ENCODE data around the gene SRF.

Gene SRF

DNA sequence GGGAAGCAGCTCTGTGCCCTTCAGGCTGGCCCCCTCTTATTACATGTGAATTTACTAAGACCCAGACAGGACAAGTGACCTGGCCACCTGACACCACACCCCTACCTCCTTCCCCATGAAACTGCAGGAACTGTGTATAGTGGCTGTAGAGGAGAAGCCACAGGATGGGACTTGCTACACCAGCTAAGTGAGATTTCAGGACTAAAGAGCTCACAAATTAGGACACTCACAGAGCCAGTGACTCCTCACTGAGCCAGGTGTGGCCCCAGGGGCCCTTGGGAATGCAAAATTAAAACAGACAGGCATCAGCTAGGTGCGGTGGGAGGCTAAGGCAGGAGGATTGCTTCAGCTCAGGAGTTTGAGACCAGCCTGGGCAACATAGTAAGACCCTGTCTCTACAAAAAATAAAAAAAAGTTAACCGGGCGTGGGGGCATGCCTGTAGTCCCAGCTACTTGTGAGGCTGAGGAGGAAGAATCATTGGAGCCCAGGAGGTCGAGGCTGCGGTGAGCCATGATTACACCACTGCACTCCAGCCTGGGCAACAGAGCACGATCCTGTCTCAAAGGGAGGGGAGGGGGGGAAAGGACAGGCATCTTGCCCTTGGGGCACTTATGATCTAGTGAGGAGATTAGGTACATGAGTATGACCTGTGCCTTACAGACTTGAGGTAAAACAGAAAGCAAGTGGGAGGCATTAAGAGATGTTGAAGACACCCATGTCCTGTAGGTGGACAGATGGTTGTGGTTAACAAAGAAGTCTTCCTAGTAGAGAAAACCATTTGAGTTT is 23.2 kb upstream of the SRF start:
- no peak for DNase-seq

GRCh38 chr6:43149265-43149664 is 21.8 kb upstream of the SRF start:
- DNase-seq = no peak

GRCh38 chr6:43150051-43150751 is 20.9 kb upstream of the SRF start:
- DNase-seq = peak; percentile 28

GRCh38 chr6:43159599-43159998 is 11.5 kb upstream of the SRF start:
- no peak for DNase-seq

DNA sequence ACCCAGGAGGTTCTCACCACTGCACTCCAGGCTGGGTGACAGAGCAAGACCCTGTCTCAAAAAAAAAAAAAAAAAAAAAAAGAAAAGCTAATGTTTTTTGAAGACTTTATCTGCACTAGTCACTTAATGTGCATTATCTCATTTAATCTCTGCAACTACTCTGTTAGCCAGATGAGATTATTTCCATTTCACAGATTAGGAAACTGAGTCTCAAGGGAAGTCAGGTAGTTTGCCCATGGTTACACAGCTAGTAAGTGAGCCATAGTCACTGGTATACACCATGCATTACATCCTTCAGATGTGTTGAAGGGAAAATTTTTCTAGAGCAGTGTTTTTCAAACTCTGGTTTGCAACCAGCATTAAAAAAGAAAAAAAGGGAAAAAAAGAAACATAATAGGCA is 7.2 kb upstream of the SRF start:
- no peak for DNase-seq

- peak; percentile 94 for DNase-seq
Measured at GRCh38 chr6:43170417-43170930, 595 bp upstream of the SRF start.

DNA sequence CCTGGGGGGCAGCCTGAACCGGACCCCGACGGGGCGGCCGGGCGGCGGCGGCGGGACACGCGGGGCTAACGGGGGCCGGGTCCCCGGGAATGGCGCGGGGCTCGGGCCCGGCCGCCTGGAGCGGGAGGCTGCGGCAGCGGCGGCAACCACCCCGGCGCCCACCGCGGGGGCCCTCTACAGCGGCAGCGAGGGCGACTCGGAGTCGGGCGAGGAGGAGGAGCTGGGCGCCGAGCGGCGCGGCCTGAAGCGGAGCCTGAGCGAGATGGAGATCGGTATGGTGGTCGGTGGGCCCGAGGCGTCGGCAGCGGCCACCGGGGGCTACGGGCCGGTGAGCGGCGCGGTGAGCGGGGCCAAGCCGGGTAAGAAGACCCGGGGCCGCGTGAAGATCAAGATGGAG is 636 bp downstream of the SRF start:
- peak; percentile 59 for DNase-seq

- peak; percentile 77 for DNase-seq
Measured at GRCh38 chr6:43172104-43173007, 1.3 kb downstream of the SRF start.

DNA sequence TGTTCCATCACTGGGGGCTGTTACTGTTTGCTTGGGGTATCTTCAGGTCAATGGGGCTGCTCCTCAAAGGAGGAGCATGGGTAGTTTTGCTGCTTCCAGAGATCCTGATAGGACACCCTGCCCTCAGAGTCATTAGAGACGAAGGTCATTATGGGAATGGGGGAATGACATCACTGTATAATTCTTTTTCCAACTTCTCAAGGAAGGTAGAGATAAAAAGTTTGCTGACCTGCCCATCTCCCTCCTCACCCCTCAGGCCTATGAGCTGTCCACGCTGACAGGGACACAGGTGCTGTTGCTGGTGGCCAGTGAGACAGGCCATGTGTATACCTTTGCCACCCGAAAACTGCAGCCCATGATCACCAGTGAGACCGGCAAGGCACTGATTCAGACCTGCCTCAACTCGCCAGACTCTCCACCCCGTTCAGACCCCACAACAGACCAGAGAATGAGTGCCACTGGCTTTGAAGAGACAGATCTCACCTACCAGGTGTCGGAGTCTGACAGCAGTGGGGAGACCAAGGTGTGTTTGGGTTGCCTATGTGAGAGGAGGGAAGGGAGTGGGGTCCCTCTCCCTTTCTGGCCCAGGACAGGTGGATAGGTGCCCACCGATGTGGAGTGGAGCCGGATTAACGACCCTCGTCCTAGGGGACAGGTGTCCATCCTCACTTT is 2.7 kb downstream of the SRF start:
- DNase-seq = no peak

- peak; percentile 99 for DNase-seq
Measured at GRCh38 chr6:43174263-43175112, 3.4 kb downstream of the SRF start.

DNA sequence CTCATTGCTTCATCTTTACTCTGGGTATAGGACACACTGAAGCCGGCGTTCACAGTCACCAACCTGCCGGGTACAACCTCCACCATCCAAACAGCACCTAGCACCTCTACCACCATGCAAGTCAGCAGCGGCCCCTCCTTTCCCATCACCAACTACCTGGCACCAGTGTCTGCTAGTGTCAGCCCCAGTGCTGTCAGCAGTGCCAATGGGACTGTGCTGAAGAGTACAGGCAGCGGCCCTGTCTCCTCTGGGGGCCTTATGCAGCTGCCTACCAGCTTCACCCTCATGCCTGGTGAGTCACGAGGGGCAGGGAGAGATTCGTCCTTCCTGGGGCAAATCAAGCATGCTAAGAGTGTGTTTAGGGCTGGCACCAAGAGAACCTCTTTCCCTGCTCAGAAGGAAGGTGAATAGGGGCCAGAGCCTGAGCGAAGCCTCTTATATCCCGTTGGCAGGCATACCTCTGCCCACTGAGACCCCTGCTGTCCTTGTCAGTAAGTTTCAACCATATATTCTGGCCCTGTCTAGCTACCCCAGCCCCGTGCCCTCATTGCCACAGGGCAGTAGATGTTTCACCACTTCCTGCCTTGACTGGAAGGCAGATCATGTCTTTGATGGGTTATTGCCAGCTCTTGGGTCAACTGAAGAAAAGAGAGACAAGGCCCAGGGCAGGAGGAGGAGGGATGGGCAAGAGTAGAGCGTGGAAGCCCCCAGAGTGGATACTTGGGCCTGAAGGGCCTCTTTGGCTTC is 4.8 kb downstream of the SRF start:
- DNase-seq = no peak

- DNase-seq = no peak
Measured at GRCh38 chr6:43176423-43176786, 5.3 kb downstream of the SRF start.

- no peak for DNase-seq
Measured at GRCh38 chr6:43178150-43178549, 7.1 kb downstream of the SRF start.

- DNase-seq = no peak
Measured at GRCh38 chr6:43178951-43179830, 8.1 kb downstream of the SRF start.

GRCh38 chr6:43180058-43180457 is 9.0 kb downstream of the SRF start:
- DNase-seq = no peak

DNA sequence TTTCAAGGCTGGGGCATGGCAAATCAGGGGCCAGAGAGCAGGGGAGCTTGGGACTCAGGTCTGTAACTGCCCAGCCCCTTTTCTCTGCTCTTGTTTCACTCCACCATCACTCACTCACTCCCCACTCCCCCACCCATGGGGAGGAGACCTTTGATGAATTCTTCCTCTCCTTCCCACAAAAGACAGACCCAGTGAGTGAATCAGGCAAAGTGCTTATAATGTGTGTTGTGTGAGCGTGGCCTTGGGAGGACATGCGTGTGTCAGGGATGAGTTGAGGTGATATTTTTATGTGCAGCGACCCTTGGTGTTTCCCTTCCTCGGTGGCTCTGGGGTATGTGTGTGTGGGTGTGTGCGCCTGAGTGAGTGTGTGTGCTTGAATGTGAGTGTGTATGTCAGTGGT is 9.9 kb downstream of the SRF start:
- peak; percentile 26 for DNase-seq

- DNase-seq = no peak
Measured at GRCh38 chr6:43181621-43181941, 10.5 kb downstream of the SRF start.

DNA sequence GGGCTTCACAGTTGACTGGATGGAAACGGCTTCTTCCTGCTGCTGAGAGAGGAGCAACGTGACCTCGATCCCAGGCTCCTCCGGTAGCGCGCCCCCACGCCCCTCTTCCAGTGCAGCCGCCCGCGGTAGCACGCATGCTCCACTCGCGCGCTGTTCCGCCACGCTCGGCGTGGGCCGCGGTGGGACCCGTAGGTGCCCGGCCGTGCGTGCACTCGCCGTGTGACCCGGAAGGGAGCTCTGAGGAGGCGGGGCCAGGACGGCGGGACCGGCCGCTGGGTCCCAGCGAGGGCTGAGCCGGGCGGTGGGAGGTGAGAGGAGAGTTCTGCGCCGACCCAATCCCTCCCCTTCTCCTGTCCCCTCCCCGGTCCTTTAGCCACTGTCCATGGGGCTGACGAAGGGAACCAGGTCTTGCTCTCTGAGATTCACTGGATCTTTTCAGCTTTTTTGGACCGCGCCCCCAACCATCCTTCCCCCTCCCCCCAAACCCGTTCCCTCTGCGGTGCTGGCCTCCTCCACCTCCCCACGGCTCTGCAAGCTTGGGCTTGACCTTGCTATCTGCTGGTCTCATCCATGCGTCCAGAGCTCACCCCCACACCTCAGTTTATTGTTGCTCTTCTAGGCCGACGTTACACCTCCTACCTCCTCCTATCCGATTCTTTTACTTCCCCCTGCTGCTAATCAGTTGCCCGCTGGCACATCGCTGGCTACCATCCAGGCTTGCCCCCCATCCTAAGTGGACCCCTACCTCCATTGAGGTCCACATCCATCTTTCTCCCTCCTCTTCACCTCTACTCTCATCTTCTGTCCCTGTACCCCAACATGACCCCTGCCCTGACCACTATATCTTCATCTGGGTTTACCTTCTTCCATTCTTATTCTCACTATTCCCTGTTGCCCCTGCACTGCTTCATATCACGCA is 11.1 kb downstream of the SRF start, which contains the start of gene CUL9:
TSS of gene CUL9 (plus strand) at position 255 of the 919 bp plus-strand sequence. CDS start 2,115 bp downstream, outside the sequence.
- peak; percentile 95 for DNase-seq

DNA sequence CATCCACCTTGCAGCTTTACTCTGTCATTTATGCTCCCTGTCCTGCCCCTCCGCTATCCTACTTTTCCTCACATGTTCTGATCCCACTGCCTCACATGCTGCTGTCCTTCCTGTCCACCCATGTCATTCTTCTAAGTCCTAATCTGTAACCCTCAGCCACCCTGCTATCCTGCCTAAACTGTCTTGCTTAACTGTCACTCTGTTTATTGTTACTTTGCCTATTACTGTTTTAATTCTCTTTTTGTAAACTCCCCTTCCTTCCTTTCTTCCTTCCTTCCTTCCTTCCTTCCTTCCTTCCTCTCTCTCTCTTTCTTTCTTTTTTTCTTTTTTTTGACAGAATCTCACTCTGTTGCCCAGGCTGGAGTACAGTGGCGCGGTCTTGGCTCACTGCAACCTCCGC is 12.4 kb downstream of the SRF start:
- no peak for DNase-seq

All from DMS53 (cell line).